SIG-M5 treated with dmso at 0.1 percent for 504 hours (cell line): ENCODE results near the gene KCNMA1.

Experiments used
- DNase-seq: peaks from one replicate; lab custom pipeline; 2025; ENCODE audit not compliant: unreplicated experiment; lab: John Stamatoyannopoulos, UW

Gene KCNMA1

DNA sequence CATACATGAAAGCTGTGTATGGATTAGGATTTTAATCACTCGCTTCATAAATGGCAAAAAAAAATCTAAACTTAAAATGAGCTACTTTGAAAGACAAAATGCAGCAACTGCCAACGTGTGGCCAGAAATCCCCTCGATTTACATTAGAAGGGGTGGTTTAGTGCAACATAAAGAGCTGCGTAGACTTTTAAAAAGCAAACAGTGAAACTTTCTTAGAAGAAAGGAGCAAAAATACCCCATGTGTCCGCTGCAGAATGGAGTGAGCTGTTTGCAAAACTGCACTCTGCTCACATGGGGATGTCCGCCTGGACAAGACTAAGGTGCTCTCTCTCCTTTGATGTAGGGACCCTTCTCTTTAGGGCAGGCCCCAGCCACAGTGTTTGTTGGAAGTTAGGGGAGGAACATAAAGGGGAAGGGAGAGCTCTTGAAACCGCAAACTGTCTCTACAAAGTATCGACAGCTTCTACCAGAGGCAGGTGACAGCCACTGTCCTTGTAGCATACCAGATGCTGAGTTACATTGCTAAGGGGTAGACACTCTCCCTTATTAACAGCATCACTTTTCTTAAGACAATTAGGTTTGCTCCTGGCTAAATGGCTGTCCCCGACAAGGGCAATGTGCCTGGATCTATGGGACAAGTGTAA is 528.1 kb downstream of the KCNMA1 start:
- DNase-seq: no peak

- DNase-seq: no peak
Measured at GRCh38 chr10:77106676-77107075, 530.9 kb downstream of the KCNMA1 start.

GRCh38 chr10:77105761-77106221 is 531.8 kb downstream of the KCNMA1 start:
- no peak for DNase-seq

GRCh38 chr10:77104459-77104980 is 533.1 kb downstream of the KCNMA1 start:
- no peak for DNase-seq

GRCh38 chr10:77103213-77103612 is 534.4 kb downstream of the KCNMA1 start:
- no peak for DNase-seq

DNA sequence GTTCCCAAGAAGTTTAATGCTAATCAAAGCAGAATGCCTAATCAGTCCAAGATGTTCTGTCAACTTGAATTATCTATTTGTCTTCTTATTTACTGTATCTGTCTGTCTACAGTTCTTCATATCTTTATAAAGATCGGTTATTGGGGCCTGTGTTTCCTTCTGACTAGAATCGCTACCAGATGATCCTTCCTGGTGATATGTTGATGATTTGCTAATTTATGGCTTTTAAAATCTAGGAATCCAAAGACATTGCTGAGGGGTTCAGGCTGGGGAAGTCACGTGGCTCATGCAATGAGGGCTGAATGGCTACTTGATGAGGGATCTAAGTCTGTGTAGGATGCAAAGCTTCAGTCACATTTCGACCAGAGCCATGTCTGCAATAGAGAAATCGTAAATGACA is 536.3 kb downstream of the KCNMA1 start:
- no peak for DNase-seq

DNA sequence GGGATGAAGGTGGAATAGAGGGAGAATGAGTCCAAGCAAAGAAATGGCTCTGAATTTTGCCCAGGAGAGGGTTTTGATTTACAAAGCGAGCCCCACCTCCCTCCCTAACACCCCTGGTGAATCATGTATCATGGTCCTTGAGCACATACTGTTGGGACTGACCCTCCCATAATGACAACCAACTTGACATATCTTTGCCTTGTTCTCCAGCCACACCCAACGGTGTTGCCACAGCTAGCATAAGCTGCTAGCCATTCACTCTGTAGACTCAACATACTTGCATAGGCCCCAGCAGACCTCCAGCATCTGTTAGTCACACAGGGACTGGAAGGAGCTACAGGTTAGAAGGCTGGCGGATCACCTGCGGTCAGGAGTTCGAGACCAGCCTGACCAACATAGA is 538.5 kb downstream of the KCNMA1 start:
- DNase-seq: no peak

DNA sequence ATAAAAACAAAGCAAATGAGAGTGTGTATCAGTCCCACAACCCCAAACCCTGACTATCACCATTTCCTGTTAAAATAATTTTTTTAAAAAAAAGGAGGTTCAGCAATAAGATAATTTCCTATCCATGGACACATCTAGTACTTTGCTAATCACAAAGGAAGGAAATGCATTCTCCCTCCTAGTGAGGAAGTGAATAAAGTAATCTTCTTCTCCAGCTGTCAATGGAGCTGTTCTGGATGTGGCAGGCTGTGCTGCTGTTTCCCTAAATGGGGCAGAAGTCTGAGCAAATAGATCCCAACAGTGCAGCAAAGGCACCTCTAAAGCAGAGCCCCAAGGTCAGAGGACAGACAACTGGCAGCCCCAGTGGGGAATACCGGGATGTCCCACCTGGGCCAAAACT is 540.0 kb downstream of the KCNMA1 start:
- no peak for DNase-seq

- DNase-seq: no peak
Measured at GRCh38 chr10:77093126-77093525, 544.5 kb downstream of the KCNMA1 start.

- no peak for DNase-seq
Measured at GRCh38 chr10:77091597-77092165, 545.9 kb downstream of the KCNMA1 start.

GRCh38 chr10:77090381-77091356 is 546.9 kb downstream of the KCNMA1 start:
- no peak for DNase-seq

DNA sequence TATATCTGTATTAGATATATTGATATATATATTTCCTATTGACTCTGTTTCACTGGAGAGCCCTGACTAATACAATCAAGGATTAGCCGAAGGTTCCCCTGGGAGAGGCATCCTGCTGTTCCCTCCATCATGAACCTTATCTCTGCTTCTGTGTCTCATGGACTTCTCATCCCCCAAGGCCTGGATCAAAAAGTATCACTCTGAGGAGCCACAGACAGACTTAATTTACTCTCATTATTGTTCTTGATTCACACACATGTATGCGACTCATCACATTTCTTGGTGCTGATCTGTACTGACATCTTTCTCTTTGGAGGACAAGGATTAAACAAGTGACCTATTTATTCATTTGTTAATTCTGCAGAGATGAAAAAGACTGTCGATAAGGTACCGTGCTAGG is 550.2 kb downstream of the KCNMA1 start:
- no peak for DNase-seq

- no peak for DNase-seq
Measured at GRCh38 chr10:77086081-77086480, 551.5 kb downstream of the KCNMA1 start.

- no peak for DNase-seq
Measured at GRCh38 chr10:77085344-77085743, 552.3 kb downstream of the KCNMA1 start.

DNA sequence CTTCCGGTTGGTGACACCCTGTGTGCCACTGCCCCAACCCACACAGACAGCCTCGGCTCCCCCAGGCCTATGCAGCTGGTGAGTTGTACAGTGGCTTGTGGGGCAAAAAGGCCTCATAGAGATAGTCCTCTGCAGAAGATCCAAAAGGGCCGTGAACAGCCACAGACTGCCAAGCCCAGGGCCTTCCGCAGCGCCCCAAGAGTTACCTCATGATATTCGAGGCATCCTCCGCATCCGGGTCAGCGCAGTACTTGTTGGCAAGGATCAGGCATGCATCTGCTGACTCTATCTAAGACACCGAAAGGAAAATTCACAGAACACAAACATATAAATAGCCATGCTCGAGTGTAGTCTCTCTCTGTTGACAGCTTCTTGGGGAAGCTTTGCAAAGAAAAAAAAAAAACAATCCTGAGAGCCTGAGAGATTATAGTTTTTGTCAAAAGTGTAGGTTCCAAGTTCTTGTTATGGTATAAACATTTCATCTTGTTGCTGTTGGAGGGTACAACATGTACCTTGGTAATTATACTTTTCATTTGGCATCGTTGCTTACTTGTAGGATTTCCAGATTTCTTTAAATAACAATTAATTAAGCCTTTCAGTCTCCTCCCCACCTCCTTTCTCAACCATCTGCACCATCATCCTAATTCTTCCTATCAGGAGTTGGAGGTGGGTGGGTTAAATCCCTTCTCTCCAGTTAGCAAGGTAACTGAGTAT is 553.0 kb downstream of the KCNMA1 start:
- DNase-seq: no peak

- no peak for DNase-seq
Measured at GRCh38 chr10:77082601-77083252, 554.9 kb downstream of the KCNMA1 start.

DNA sequence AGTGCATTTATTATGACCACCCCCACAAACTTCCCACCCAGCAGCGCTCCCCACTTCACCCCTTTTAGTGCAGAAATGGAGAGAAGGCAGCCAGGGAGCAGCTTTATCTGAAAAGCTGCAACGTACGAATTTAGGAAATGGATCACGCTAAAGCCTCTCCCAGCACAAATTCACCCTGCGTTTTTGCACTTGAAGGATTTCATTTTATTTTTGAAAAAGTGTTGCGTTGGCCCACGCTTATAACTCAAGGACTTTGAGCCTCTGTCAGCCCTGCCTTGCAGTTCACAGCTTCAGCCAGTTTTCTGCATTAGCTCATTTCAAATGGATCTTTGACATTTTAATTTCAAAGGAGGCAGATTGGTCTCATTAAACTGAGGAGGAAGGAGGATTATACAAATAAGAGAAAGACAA is 556.1 kb downstream of the KCNMA1 start:
- DNase-seq: no peak

GRCh38 chr10:77080361-77081027 is 557.1 kb downstream of the KCNMA1 start:
- DNase-seq: no peak

GRCh38 chr10:77079592-77080300 is 557.9 kb downstream of the KCNMA1 start:
- DNase-seq: peak; percentile 7
